ENCODE data around the gene SLC3A2. TPM values are rescaled to one million over a fixed set of nuclear protein-coding genes. Genes with fewer than 3 reads are reported as not detected.
A peak's percentile ranks its signal among the peaks of the same experiment; 100 is the strongest.
"Not testable (repeated sequence)": the region's sequence is repeated elsewhere in the genome, so short reads cannot be mapped to it uniquely, and the experiment has no call there.

SLC3A2 gene
- total RNA-seq, 6 experiments from 2014 or later: 39.8 to 106 (median 63.0) TPM

DNA sequence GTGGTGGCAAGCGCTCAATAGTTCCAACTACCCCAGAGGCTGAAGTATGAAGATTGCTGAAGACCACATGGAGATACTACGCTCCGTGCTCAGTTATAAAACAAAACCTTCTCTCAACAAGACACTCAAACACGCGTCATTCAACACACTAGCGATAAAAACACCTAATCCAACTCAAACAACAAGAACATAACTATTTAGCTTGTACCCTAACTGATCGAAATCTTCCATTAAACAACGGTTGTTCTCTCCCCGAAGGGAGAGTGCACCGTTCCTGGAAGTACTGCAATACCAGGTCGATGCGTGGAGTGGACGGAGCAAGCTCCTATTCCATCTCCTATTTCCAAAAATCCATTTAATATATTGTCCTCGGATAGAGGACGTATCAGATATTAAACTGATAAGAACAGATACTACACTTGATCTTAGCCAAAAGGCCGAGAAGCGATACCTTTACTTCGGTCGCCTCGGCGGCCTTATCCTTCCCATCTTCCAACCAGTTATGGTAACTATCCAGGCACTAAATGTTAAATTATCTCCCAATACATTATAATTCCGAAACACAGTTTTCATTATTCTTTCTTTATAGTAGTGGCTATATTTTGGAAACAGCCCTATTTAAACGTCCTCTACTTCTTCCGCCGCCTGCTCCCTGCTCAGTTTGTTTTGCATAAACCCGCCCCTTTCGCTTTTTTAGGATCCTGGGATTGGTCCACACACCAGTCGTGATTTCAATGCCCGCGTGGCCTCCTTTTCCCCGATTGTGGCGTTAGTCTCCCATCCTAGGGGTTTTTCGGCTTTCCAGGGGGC is 39.1 kb upstream of the SLC3A2 start:
- no peaks in the 10 kb centered on the region for H3K27me3 ChIP-seq
- WGBS (ENCODE audit: insufficient coverage, low coverage, low lambda C conversion rate, missing lambda C conversion rate): under 1% methylated on average over 33 of the region's 33 CpGs
- intact Hi-C loops (cut with DNase I): no loop called here
- H3K9me3 ChIP-seq: no peaks in the 10 kb centered on the region
- DNase-seq (peak; percentile 77 to 91 (median 84)), ATAC-seq (peak; percentile 73 to 82 (median 74))
- peaks cover 0 to 3% (median 0%) of the 10 kb centered on the region in 4 donors for H3K36me3 ChIP-seq
- peak overlapping the region; percentile 39 to 95 (median 88) for H3K4me3 ChIP-seq
- peaks cover 0 to 15% (median 3%) of the 10 kb centered on the region in 4 donors for H3K4me1 ChIP-seq
- no peak for TF ChIP-seq CTCF (IDR thresholded peaks at IDR 0.05)
- TF ChIP-seq POLR2A (IDR thresholded peaks at IDR 0.05): peak; percentile 100
- H3K27ac ChIP-seq: peak overlapping the region; percentile 94 to 99 (median 98)

DNA sequence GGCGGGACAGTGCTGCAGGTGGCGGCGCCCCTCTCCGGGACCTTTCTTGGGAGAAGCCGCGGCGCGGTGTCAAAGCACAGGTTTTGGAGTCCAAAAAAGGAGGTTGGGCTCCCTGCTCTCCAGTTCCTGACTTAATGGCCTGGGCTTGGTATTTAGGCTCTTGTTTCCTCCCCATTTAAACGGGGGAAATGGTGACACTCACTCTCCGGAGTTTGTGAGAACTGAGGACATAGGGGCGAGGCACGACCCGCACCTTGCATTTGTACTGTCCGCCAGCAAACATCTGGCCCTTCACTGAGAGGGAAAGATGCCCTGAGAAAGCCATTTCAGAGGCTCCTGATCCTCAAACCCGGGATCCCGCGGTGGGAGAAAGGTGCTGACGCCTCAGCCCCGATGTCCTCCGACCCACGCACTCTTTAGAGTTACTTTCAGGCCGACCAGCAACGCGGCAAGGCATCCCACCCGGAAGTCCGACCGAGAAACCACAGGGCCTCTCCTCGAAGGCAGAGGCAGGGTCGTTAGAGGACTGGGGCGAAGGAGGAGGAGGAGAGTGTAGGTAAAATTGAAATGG is 38.4 kb upstream of the SLC3A2 start:
- ATAC-seq (peak in 3 of 4 donors; percentile 2 to 6 (median 4)), DNase-seq (peak; percentile 46 to 65 (median 59))
- H3K9me3 ChIP-seq: no peaks in the 10 kb centered on the region
- H3K27me3 ChIP-seq: no peaks in the 10 kb centered on the region
- H3K27ac ChIP-seq: peak overlapping the region; percentile 94 to 99 (median 98)
- H3K4me1 ChIP-seq: peaks cover 0 to 15% (median 3%) of the 10 kb centered on the region in 4 donors
- no peaks in the 10 kb centered on the region for H3K36me3 ChIP-seq
- intact Hi-C loops (cut with DNase I): no loop called here
- peak overlapping the region; percentile 39 to 64 (median 62) for H3K4me3 ChIP-seq
- TF ChIP-seq POLR2A (IDR thresholded peaks at IDR 0.05): no peak
- TF ChIP-seq CTCF (IDR thresholded peaks at IDR 0.05): no peak
- 8% methylated on average over 17 of the region's 30 CpGs for WGBS (ENCODE audit: insufficient coverage, low coverage, low lambda C conversion rate, missing lambda C conversion rate)

DNA sequence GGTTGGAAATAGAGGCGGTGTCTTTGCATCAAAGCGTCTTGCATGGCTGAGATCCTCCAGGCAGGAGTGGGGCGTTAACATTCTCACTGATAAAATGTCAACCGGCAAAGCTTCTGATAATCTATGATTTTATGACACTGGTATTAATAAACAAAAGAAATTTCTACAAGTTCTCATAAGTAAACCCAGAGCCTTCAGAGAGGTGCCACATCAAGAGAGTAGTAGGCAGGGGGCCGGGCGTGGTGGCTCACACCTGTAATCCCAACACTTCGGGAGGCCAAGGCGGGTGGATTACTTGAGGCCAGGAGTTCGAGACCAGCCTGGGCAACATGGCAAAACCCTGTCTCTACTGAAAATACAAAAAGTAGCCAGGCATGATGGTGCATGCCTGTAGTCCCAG is 37.8 kb upstream of the SLC3A2 start:
- H3K4me3 ChIP-seq; ATAC-seq; H3K27me3 ChIP-seq; DNase-seq; H3K36me3 ChIP-seq; H3K9me3 ChIP-seq; intact Hi-C loops (cut with DNase I): not testable (repeated sequence)
- Histone ChIP-seq H3K27ac (peak overlapping the region; percentile 94 to 99 (median 98)), H3K4me1 (peaks cover 0 to 15% (median 3%) of the 10 kb centered on the region in 4 donors)
- 86% methylated on average over 9 of the region's 9 CpGs for WGBS (ENCODE audit: insufficient coverage, low coverage, low lambda C conversion rate, missing lambda C conversion rate)

- H3K36me3 ChIP-seq: no peaks in the 10 kb centered on the region
- TF ChIP-seq CTCF (IDR thresholded peaks at IDR 0.05): no peak
- TF ChIP-seq POLR2A (IDR thresholded peaks at IDR 0.05): no peak
- H3K4me3 ChIP-seq: no peak overlapping the region
- intact Hi-C loops (cut with DNase I): no loop called here
- no peak overlapping the region for H3K27ac ChIP-seq
- no peaks in the 10 kb centered on the region for H3K27me3 ChIP-seq
- ATAC-seq: no peak
- DNase-seq: no peak
- peaks cover 0 to 10% (median 3%) of the 10 kb centered on the region in 4 donors for H3K4me1 ChIP-seq
- H3K9me3 ChIP-seq: no peaks in the 10 kb centered on the region
- WGBS (ENCODE audit: insufficient coverage, low coverage, low lambda C conversion rate, missing lambda C conversion rate): 100% methylated on average over 3 of the region's 3 CpGs
Measured at GRCh38 chr11:62843466-62843865, 37.2 kb upstream of the SLC3A2 start.

- intact Hi-C loops (cut with DNase I): no loop called here
- H3K4me1 ChIP-seq: peaks cover 0 to 7% (median 3%) of the 10 kb centered on the region in 4 donors
- TF ChIP-seq POLR2A (IDR thresholded peaks at IDR 0.05) (no peak), CTCF (IDR thresholded peaks at IDR 0.05) (no peak)
- H3K27ac ChIP-seq: no peak overlapping the region
- H3K9me3 ChIP-seq: no peaks in the 10 kb centered on the region
- no peak overlapping the region for H3K4me3 ChIP-seq
- WGBS (ENCODE audit: insufficient coverage, low coverage, low lambda C conversion rate, missing lambda C conversion rate): 84% methylated on average over 3 of the region's 3 CpGs
- DNase-seq (no peak), ATAC-seq (no peak)
- H3K36me3 ChIP-seq: no peaks in the 10 kb centered on the region
- no peaks in the 10 kb centered on the region for H3K27me3 ChIP-seq
Measured at GRCh38 chr11:62844154-62844553, 36.5 kb upstream of the SLC3A2 start.
